Measurements from ENCODE around the gene DAAM2.

Gene DAAM2

GRCh38 chr6:39911513-39912125, 119.4 kb downstream of the DAAM2 start:
- no peak for DNase-seq

GRCh38 chr6:39912446-39912845, 120.3 kb downstream of the DAAM2 start:
- DNase-seq, result no peak

- DNase-seq, result no peak
These were observed 121.3 kb downstream of the DAAM2 start for GRCh38 chr6:39913391-39913916.

DNA sequence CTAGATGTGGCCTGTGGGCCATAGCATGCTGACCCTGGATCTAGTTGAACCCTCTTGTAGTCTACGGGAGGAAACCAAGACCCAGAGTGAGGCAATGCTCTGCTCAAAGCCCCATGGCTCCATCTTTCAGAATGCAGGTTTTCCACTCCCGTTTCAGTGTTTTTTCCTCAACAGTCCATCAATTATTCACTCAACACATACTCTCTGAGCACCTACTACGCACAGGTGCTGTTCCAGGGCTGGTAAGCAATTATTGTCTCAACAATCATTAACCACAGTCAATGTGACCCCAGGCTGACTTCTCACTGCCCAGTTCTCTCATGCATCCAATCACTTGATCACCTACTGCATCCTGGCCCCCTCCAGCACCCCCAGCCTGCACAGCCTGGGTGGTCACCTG, 122.1 kb downstream of the DAAM2 start:
- DNase-seq, result no peak

- DNase-seq, result no peak
These were observed 123.7 kb downstream of the DAAM2 start for GRCh38 chr6:39915866-39916265.

GRCh38 chr6:39917329-39917728, 125.2 kb downstream of the DAAM2 start:
- no peak for DNase-seq

DNA sequence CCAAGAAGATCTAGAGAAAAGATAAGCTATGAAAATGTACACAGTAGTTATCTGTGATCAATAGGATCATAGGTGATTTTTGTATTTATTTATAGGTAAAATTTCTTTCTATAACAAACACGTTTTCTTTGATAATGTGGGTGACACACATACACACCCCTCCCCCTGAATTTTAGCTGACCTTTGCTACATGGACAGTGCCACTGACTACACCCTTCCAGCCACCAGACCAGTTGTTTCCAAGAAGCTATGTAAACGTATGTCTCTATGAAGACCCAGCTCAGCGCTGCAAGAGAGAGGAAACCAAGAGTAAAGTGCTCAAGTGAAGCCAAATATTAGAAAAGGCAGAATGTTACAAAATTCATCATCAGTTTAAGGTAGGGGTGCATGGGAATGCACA, 125.8 kb downstream of the DAAM2 start:
- no peak for DNase-seq

GRCh38 chr6:39918831-39919230, 126.7 kb downstream of the DAAM2 start:
- no peak for DNase-seq

GRCh38 chr6:39920157-39920556, 128.0 kb downstream of the DAAM2 start:
- no peak for DNase-seq

DNA sequence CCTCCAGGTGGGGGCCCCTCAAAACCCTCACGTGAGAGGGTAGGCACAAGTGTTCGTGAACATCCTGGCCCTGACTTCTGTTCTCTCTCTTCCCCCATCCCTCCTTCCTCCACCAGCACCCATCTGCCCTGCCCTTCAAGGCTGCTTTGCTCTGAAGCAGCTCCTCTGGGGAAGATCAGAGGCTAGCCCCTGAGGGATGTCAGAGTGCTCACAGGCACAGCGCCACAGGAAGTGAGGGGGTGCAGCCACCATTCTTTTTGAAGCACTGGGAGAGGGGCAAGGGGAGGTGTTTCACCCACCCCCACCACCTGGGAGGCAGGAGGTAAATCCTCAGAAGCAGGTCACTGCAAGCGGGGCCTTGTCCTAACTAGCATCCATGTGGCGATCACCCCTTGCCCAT, 130.6 kb downstream of the DAAM2 start:
- no peak for DNase-seq

- DNase-seq, result no peak
These were observed 131.2 kb downstream of the DAAM2 start for GRCh38 chr6:39923394-39923793.

DNA sequence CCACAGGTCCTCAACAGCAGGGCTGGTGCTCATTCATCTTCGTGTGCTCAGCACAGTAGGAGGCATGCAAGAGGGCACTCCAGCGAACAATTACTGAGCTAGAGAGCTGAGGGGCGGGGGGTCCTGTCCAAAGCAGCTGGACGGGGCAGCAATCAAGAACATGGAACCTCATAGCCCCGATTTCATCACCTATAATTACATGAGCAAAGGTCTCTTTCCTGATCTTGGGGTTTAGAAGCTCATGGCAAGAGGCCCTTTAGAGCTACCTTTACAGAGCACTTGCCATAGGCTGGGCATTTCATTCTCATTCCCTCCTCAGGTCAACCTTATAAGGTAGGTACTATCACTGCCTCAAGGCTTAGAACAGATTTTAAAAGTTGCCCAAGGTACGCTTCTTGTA, 131.7 kb downstream of the DAAM2 start:
- DNase-seq, result no peak

GRCh38 chr6:39924283-39924682, 132.1 kb downstream of the DAAM2 start:
- DNase-seq, result no peak

DNA sequence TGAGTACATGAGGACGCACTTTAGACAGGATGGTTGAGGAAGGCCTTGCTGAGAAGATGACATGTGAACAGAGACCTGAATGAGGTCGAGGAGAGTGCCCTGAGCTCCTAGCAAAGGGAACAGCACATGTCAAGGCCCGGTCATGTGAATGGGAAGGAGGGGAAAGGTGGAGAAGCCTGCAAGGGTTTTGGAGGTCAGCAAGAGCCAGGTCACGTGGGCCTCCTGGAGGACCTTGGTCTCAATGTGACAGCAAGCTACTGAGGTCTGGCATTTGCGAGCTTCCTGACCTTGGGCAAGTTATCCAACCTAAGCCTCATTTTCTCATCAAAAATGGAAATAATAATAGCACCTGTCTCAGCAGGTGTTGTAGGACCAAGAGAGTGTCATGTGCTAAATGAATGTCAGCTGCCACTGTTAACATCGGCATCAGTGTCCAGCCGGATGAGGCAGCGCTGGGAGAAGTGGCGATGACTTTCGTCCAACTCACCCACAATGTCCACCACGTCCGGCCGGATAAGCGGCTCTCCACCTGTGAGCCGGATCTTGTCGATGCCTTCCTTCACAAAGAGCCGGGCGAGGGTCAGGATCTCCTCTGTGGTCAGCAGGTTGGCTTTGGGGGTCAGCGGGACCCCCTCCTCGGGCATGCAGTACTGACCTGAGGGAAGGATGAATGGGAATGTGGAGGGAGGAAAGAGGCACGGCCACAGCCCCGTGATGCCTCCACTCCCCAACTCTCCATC, 133.2 kb downstream of the DAAM2 start:
- DNase-seq, result no peak

DNA sequence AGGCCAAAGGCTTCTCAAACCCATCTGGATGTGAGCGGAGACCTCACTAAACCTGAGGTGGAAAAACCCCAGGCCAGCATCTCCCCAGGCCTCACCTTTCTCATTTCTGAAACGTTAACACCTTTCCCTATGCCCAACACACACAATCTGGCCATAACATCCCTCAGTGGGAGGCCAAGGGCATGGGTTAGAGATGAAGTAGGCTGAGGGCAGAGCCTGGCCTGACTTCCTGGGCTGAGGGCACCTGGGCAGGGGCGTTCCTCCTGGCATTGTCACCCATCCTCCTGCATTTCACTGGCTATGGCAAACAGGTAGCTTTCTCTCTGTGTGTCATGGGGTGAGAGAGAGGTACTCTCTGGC, 133.7 kb downstream of the DAAM2 start:
- no peak for DNase-seq

DNA sequence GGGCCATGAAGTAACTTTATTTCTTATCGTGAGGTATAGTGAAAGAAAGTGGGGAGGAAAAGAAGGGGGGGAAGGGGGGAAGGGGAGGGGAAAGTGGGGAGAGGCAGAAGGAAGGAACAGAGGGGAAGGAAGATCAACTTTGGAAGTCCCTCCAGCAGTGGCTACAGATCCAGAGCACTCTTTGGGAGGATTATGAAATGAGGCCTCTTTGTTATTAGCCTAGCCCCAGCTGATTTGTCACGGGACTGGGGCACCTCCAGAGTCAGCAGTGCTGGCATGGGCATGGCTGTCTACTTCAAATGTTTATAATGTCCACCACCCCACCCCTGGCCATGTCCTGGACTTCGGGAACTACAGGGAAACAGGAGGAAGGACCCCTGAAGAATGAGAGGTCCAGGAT, 134.5 kb downstream of the DAAM2 start:
- DNase-seq, result no peak

- DNase-seq, result no peak
These were observed 135.0 kb downstream of the DAAM2 start for GRCh38 chr6:39927159-39927558.

GRCh38 chr6:39929039-39929732, 137.0 kb downstream of the DAAM2 start:
- DNase-seq, result no peak

DNA sequence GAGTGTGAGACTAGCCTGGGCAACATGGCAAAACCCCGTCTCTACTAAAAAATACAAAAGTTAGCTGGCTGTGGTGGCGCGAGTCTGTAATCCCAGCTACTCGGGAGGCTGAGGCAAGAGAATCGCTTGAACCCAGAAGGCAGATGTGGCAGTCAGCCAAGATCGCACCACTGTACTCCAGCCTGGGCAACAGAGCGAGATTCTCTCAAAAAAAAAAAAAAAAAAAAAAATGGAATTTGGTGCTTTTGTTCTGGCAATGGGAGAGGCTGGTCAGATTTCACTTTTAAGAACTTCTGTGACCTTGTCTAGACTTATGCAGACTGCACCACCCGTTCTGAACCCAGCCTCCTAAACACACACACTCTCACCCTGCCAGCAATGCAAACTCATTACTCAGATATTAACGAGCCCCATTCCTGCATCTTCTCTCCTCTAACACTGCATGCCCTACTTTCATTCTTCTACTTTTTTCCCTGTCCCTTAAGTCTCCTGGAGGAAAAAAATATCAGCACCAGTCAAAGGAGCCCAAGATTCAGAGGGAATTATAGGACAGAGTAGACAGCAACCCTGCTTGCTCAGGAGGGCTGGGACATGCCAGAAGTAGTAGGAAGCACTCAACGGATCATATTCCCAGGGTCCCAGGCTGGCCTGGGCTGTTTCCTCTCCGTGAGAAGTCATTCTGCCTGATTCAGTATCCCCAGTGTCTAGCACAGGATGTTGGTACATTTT, 137.7 kb downstream of the DAAM2 start:
- DNase-seq, result no peak

- no peak for DNase-seq
These were observed 138.4 kb downstream of the DAAM2 start for GRCh38 chr6:39930540-39930939.

DNA sequence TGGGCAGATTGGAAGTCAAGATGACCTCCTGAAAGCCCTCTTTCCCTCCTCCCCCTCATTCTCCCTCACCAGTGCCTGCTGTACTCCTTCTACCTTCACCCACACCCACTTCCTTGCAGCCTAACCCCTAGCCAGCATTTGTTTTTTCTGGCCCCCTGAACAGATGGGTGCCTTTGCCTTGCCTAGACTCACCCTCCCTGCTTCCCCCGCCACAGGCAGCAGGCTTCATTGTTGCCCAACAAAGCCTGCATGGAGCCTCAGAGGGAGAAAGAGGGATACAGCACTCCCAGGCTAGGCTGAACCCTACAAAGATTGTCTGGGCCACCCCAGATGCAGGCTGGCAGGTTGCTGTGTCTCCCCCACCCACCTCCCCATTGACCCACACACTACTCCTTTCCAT, 139.4 kb downstream of the DAAM2 start:
- DNase-seq, result no peak

- DNase-seq, result no peak
These were observed 140.3 kb downstream of the DAAM2 start for GRCh38 chr6:39932386-39932910.

DNA sequence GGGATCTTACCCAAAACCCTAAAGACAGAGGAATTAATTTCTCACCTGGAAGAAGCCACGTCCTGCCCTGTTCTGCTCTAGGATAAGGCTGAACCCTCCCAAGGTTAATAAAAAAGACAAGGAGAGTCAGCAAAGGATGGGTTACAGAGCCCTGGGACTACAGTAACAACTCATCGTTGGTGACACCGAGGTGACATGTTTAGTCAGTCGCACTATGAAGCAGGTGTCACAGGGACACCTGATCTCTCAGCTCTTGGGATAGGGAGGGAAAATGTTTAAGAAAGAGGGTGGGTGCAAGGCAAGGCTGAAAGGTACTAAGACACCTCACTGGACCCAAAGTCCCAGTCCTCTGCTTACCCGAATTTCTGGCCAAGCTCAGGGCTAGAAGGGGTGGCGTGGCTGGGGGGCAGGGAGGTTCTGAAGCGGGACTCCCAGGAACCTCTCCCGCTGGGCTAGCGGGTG, 141.5 kb downstream of the DAAM2 start:
- no peak for DNase-seq

Data from NCI-H1417 treated with DMSO at 0.1 percent for 48 hours (cell line).